ENCODE data around the gene ATG4B. TPM values are rescaled to one million over a fixed set of nuclear protein-coding genes. Genes with fewer than 3 reads are reported as not detected.

ATG4B gene
- total and polyA plus RNA-seq, 9 of the 15 experiments (the other 6 are each of a cell fraction or from before 2014, with no cell fraction given) = 5.9 to 58.8 (median 35.6) TPM

DNA sequence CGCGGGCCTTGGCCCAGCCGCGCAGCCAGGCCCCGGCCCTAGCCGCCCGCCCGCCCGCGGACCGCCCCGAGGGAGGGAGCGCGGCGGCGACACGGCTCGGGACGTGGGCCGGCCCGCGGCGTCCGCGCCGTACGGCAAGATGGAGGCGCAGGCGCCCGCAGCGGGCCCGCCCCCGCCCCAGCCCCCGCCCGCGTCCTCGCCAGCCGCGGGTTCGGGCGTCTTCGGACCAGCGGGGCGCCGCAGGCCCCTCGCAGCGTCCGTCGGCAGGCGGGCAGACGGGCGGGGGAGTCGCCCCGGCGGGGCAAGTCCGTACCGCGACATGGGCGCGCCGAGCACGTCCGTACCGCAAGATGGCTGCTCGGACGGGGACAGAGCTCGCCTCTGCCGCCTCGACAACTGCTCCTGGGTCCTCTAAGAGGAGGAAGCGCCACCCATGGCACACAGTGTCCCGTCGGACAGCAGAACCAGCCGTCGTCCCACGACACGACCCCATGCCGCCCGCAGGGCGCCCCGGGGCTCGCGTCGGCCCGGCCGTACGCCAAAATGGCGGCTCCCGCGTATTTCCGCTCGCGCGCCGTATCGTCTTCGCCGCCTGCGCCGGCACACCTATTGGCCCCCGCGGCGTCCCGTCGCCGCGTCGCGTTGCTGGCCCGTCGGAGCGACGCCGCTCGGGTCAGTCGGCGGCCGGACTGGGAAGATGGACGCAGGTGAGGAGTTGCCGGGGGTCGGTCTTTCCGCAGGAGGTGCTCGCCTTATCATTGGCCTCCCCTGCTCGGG, at the start of gene ATG4B, which contains the start of gene THAP4 (continued):
- TF ChIP-seq BMI1 (IDR thresholded peaks at IDR 0.05; ENCODE audit: low read length) (no peak), ZNF212 (CRISPR knock-in tag; IDR thresholded peaks at IDR 0.05) (no peak), NELFE (IDR thresholded peaks at IDR 0.05; ENCODE audit: insufficient read depth, insufficient read length) (no peak), STAT5B (CRISPR knock-in tag; IDR thresholded peaks at IDR 0.05) (no peak), ZC3H4 (CRISPR knock-in tag; IDR thresholded peaks at IDR 0.05; ENCODE audit: borderline replicate concordance) (no peak), KAT7 (CRISPR knock-in tag; IDR thresholded peaks at IDR 0.05; ENCODE audit: borderline replicate concordance) (no peak), HMG20A (CRISPR knock-in tag; conservative IDR thresholded peaks at IDR 0.05) (no peak), CSDE1 (IDR thresholded peaks at IDR 0.05) (peak in 1 of 2 experiments; percentile 97; a peak in 2 of 4 replicates), TAF1 (IDR thresholded peaks at IDR 0.05; ENCODE audit: control insufficient read depth, extremely low read depth, insufficient read depth, low read length, severe bottlenecking) (peak; percentile 67), KDM4B (IDR thresholded peaks at IDR 0.05; ENCODE audit: borderline replicate concordance in 2 of 2, low read depth in 1 of 2) (no peak; a peak in 1 of 4 replicates), DIDO1 (tag; IDR thresholded peaks at IDR 0.05; ENCODE audit: low read depth) (peak; percentile 65; the same call in 1 of the 2 replicates), NFYB (IDR thresholded peaks at IDR 0.05; ENCODE audit: extremely low read depth, insufficient read length) (no peak), ZKSCAN3 (CRISPR knock-in tag; IDR thresholded peaks at IDR 0.05) (no peak), ETV5 (CRISPR knock-in tag; IDR thresholded peaks at IDR 0.05; ENCODE audit: low read depth) (peak; percentile 72), SNIP1 (IDR thresholded peaks at IDR 0.05; ENCODE audit: low read depth) (no peak), HMGN3 (IDR thresholded peaks at IDR 0.05; ENCODE audit: borderline replicate concordance, extremely low read depth, insufficient read length, low read depth, low read length) (no peak), EP300 (IDR thresholded peaks at IDR 0.05; ENCODE audit: low read length) (no peak), ZNF121 (CRISPR knock-in tag; conservative IDR thresholded peaks at IDR 0.05) (no peak)
- TF ChIP-seq, protein P1, sequence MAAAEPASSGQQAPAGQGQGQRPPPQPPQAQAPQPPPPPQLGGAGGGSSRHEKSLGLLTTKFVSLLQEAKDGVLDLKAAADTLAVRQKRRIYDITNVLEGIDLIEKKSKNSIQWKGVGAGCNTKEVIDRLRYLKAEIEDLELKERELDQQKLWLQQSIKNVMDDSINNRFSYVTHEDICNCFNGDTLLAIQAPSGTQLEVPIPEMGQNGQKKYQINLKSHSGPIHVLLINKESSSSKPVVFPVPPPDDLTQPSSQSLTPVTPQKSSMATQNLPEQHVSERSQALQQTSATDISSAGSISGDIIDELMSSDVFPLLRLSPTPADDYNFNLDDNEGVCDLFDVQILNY (CRISPR knock-in tag; IDR thresholded peaks at IDR 0.05) = no peak
- TF ChIP-seq, protein P2, sequence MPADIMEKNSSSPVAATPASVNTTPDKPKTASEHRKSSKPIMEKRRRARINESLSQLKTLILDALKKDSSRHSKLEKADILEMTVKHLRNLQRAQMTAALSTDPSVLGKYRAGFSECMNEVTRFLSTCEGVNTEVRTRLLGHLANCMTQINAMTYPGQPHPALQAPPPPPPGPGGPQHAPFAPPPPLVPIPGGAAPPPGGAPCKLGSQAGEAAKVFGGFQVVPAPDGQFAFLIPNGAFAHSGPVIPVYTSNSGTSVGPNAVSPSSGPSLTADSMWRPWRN (IDR thresholded peaks at IDR 0.05; ENCODE audit: low read depth) = no peak
- TF ChIP-seq, protein P3, sequence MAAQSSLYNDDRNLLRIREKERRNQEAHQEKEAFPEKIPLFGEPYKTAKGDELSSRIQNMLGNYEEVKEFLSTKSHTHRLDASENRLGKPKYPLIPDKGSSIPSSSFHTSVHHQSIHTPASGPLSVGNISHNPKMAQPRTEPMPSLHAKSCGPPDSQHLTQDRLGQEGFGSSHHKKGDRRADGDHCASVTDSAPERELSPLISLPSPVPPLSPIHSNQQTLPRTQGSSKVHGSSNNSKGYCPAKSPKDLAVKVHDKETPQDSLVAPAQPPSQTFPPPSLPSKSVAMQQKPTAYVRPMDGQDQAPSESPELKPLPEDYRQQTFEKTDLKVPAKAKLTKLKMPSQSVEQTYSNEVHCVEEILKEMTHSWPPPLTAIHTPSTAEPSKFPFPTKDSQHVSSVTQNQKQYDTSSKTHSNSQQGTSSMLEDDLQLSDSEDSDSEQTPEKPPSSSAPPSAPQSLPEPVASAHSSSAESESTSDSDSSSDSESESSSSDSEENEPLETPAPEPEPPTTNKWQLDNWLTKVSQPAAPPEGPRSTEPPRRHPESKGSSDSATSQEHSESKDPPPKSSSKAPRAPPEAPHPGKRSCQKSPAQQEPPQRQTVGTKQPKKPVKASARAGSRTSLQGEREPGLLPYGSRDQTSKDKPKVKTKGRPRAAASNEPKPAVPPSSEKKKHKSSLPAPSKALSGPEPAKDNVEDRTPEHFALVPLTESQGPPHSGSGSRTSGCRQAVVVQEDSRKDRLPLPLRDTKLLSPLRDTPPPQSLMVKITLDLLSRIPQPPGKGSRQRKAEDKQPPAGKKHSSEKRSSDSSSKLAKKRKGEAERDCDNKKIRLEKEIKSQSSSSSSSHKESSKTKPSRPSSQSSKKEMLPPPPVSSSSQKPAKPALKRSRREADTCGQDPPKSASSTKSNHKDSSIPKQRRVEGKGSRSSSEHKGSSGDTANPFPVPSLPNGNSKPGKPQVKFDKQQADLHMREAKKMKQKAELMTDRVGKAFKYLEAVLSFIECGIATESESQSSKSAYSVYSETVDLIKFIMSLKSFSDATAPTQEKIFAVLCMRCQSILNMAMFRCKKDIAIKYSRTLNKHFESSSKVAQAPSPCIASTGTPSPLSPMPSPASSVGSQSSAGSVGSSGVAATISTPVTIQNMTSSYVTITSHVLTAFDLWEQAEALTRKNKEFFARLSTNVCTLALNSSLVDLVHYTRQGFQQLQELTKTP (IDR thresholded peaks at IDR 0.05; ENCODE audit: low read depth in 1 of 2, partially characterized antibody in 2 of 2) = no peak
- TF ChIP-seq, protein P4, sequence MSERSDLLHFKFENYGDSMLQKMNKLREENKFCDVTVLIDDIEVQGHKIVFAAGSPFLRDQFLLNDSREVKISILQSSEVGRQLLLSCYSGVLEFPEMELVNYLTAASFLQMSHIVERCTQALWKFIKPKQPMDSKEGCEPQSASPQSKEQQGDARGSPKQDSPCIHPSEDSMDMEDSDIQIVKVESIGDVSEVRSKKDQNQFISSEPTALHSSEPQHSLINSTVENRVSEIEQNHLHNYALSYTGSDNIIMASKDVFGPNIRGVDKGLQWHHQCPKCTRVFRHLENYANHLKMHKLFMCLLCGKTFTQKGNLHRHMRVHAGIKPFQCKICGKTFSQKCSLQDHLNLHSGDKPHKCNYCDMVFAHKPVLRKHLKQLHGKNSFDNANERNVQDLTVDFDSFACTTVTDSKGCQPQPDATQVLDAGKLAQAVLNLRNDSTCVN (CRISPR knock-in tag; IDR thresholded peaks at IDR 0.05) = no peak
